ENCODE results near the gene CYP24A1.

CYP24A1 gene

GRCh38 chr20:54197621-54198604, 24.1 kb upstream of the CYP24A1 start:
- no peak for TF ChIP-seq CTCF (IDR thresholded peaks at IDR 0.05; ENCODE audit: insufficient read depth, low read depth, low read length, missing control alignments)
- DNase-seq (ENCODE audit: low read depth), result peak; percentile 34
- no peak overlapping the region for H3K4me3 ChIP-seq (ENCODE audit: low read depth, low read length)

GRCh38 chr20:54195483-54196472, 22.0 kb upstream of the CYP24A1 start:
- H3K4me3 ChIP-seq (ENCODE audit: low read depth, low read length), result no peak overlapping the region
- DNase-seq (ENCODE audit: low read depth), result peak; percentile 44
- TF ChIP-seq CTCF (IDR thresholded peaks at IDR 0.05; ENCODE audit: insufficient read depth, low read depth, low read length, missing control alignments), result no peak

- peak; percentile 57 for DNase-seq (ENCODE audit: low read depth)
- TF ChIP-seq CTCF (IDR thresholded peaks at IDR 0.05; ENCODE audit: insufficient read depth, low read depth, low read length, missing control alignments), result peak; percentile 26
- H3K4me3 ChIP-seq (ENCODE audit: low read depth, low read length), result no peak overlapping the region
Observed at GRCh38 chr20:54194724-54195438, 21.1 kb upstream of the CYP24A1 start.

- H3K4me3 ChIP-seq (ENCODE audit: low read depth, low read length), result no peak overlapping the region
- TF ChIP-seq CTCF (IDR thresholded peaks at IDR 0.05; ENCODE audit: insufficient read depth, low read depth, low read length, missing control alignments), result no peak
- no peak for DNase-seq (ENCODE audit: low read depth)
Observed at GRCh38 chr20:54193817-54194216, 20.0 kb upstream of the CYP24A1 start.

- no peak for DNase-seq (ENCODE audit: low read depth)
Observed at GRCh38 chr20:54190217-54190616, 16.4 kb upstream of the CYP24A1 start.

More at GRCh38 chr20:54190217-54190616, 16.4 kb upstream of the CYP24A1 start:
- H3K4me3 ChIP-seq (ENCODE audit: low read depth, low read length), result no peak overlapping the region
- TF ChIP-seq CTCF (IDR thresholded peaks at IDR 0.05; ENCODE audit: insufficient read depth, low read depth, low read length, missing control alignments), result no peak
